Measurements from ENCODE around the gene CACNA2D2. TPM values are rescaled to one million over a fixed set of nuclear protein-coding genes. Genes with fewer than 3 reads are reported as not detected.

The CACNA2D2 gene
- total and polyA plus RNA-seq, 2 of the 8 experiments (the other 6 are each of a cell fraction or from before 2014, with no cell fraction given): 14.1 to 25.0 TPM

DNA sequence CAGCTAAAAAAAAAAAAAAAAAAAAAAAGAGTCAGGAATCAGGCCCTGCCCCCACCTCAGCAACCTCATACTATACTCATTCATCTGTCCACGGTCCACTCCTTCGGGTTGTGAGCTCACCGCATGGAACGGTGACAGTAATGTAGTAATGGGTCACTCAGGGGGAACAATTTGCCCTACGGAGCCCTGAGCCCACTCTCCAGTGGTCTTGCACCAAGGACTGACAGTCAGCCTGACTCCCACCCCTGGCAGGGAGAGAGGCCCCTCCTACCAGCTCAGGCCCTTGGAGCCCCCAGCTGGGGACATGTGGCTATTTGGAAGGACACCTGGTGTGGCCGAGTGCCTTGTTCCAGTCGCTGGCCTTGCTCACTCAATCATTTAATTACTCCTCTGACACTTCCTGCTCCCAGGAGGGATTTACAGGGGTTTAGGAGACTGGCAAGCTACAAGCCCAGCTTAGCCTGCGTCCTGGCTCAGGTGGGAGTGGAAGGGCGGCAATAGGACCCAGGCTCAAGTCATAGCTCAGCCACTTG, 19.9 kb upstream of the CACNA2D2 start:
- Histone ChIP-seq H2BK12ac (ENCODE audit: low read depth, low read length) (0 out of 2 replicates have a peak overlapping the region, but pooled peaks have one; percentile 1), H2AFZ (ENCODE audit: low read length) (no peak overlapping the region), H3K9ac (replicated peaks in 1 of 4; ENCODE audit: extremely low read depth in 1 of 4, low read depth in 3 of 4, low read length in 3 of 4) (no peak overlapping the region; a peak in 1 of 7 replicates), H3K56ac (replicated peaks; ENCODE audit: insufficient read length, low read depth, low read length) (no peak overlapping the region), H3K27ac (ENCODE audit: low read depth, low read length) (no peak overlapping the region), H3K4ac (replicated peaks; ENCODE audit: insufficient read length, low read depth, low read length) (no peak overlapping the region), H3K36me3 (ENCODE audit: control insufficient read depth in 2 of 4, insufficient read depth in 4 of 4, low read length in 3 of 4) (no peaks in the 10 kb centered on the region), H3K4me3 (ENCODE audit: extremely low read depth in 1 of 4, insufficient read depth in 2 of 4, low read depth in 3 of 4, low read length in 4 of 4) (no peak overlapping the region), H3K14ac (ENCODE audit: insufficient read length) (no peak overlapping the region), H3K23ac (ENCODE audit: insufficient read length) (no peak overlapping the region), H3K79me2 (ENCODE audit: control insufficient read depth in 1 of 2, insufficient read depth in 2 of 2, low read length in 2 of 2) (no peaks in the 10 kb centered on the region), H3K4me2 (ENCODE audit: insufficient read depth in 1 of 2, low read depth in 2 of 2, low read length in 2 of 2) (no peak overlapping the region), H3K9me3 (ENCODE audit: insufficient read depth in 2 of 2, low read depth in 1 of 2, low read length in 1 of 2) (no peaks in the 10 kb centered on the region), H4K91ac (replicated peaks; ENCODE audit: insufficient read length, low read length) (no peak overlapping the region), H2BK15ac (ENCODE audit: low read length) (peak overlapping the region; percentile 76), H3K18ac (ENCODE audit: extremely low read depth, low read length) (peak overlapping the region; percentile 48; the same call in 1 of the 2 replicates), H3K79me1 (ENCODE audit: low read depth, low read length) (no peaks in the 10 kb centered on the region), H2AK5ac (ENCODE audit: low read depth, low read length) (no peak overlapping the region), H3K23me2 (ENCODE audit: low read depth, low read length) (no peaks in the 10 kb centered on the region; the same call in 1 of the 2 replicates), H3K27me3 (replicated peaks in 1 of 4; ENCODE audit: control insufficient read depth in 3 of 4, extremely low read depth in 1 of 4, insufficient read depth in 3 of 4, low read length in 3 of 4) (no peaks in the 10 kb centered on the region), H2BK20ac (ENCODE audit: low read length) (peak overlapping the region; percentile 91; the same call in 1 of the 2 replicates), H4K20me1 (replicated peaks in 1 of 2; ENCODE audit: control insufficient read depth in 1 of 2, insufficient read depth in 2 of 2, low read length in 2 of 2) (no peaks in the 10 kb centered on the region), H2BK120ac (replicated peaks; ENCODE audit: low read depth, low read length) (no peak overlapping the region), H4K8ac (ENCODE audit: extremely low read depth, insufficient read depth, low read length) (no peak overlapping the region), H4K5ac (ENCODE audit: insufficient read length, low read depth, low read length) (no peak overlapping the region), H3K4me1 (replicated peaks in 1 of 4; ENCODE audit: control insufficient read depth in 3 of 4, insufficient read depth in 4 of 4, low read length in 3 of 4) (peaks cover 3 to 39% (median 21%) of the 10 kb centered on the region in 4 experiments), H2BK5ac (ENCODE audit: low read depth, low read length) (no peak overlapping the region)
- CTCF ChIA-PET (ENCODE audit: partially characterized antibody): interaction anchor here (0.6 to 9.1 kb wide), 21 partner anchors 8 to 177 kb away, joined by 3 to 129 read pairs (median 4); partner anchors contain the start of gene HEMK1
- POLR2A ChIA-PET (ENCODE audit: partially characterized antibody): interaction anchor here (0.8 to 1.4 kb wide), 3 partner anchors 14 to 30 kb away, joined by 3 to 6 read pairs (median 6); no protein-coding TSS in a partner anchor
- TF ChIP-seq EP300 (IDR thresholded peaks at IDR 0.05; ENCODE audit: borderline replicate concordance in 1 of 2, low read depth in 2 of 2, low read length in 2 of 2) (no peak), RAD21 (IDR thresholded peaks at IDR 0.05 in 1 of 2, conservative IDR thresholded peaks at IDR 0.05 in 1 of 2; ENCODE audit: low read depth in 2 of 2, low read length in 2 of 2) (no peak), GABPA (IDR thresholded peaks at IDR 0.05; ENCODE audit: borderline replicate concordance, insufficient read depth, low read length) (no peak)
- DNase-seq (ENCODE audit: low read depth in 1 of 2, low spot score in 2 of 2) (no peak), FAIRE-seq (no peak)
- 86% methylated on average over 9 of the region's 9 CpGs; no CpG with 5 or more reads in 1 of the 2 experiments for WGBS, 2 experiments (ENCODE audit: extremely low coverage in 1 of 2, insufficient coverage in 1 of 2, insufficient read length in 1 of 2, insufficient replicate concordance in 2 of 2, low coverage in 1 of 2, low lambda C conversion rate in 2 of 2, missing lambda C conversion rate in 1 of 2)

Data from H1 (cell line).